ENCODE data around the gene BLOC1S5. TPM values are rescaled to one million over a fixed set of nuclear protein-coding genes. Genes with fewer than 3 reads are reported as not detected.

The BLOC1S5 gene
- total and polyA plus RNA-seq, 2 of the 13 experiments (the other 11 are each of a cell fraction or from before 2014, with no cell fraction given): 10.5 to 41.5 TPM

DNA sequence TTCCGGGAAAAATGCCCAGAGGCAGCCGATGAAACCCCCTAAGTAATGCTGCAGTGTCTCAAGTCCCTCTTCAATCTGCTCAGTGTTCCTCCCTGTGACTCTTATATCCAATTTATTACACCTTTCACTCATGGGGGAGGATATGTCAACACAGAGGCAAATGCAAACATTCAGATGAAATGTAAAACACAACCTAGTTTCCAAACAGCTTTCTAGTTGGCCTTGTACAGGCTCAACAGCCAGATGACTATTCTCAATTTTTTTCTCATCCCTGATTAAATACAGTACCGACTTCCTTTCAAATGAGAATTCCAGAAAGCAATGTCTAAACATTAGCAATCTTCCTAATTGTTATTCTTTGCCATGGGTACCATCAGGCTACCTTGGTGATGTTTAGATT is 65.0 kb downstream of the BLOC1S5 start (continued):
- no peak for TF ChIP-seq NFAT5 (CRISPR knock-in tag; IDR thresholded peaks at IDR 0.05)
- TF ChIP-seq ZNF407 (CRISPR knock-in tag; IDR thresholded peaks at IDR 0.05; ENCODE audit: not compliant biosample characterization): no peak
